ENCODE measurements around the gene OR6B2. TPM values are rescaled to one million over a fixed set of nuclear protein-coding genes. Genes with fewer than 3 reads are reported as not detected.
"Not testable (repeated sequence)": the region's sequence is repeated elsewhere in the genome, so short reads cannot be mapped to it uniquely, and the experiment has no call there.

OR6B2 gene
- total RNA-seq, 1 experiment from 2014 or later: not detected

GRCh38 chr2:240048237-240048636, 18.0 kb upstream of the OR6B2 start:
- peaks cover 61% of the 10 kb centered on the region for H3K27me3 ChIP-seq
- no peaks in the 10 kb centered on the region for H3K36me3 ChIP-seq
- DNase-seq: no peak
- no peak overlapping the region for H3K4me3 ChIP-seq
- H3K9me3 ChIP-seq: no peaks in the 10 kb centered on the region

DNA sequence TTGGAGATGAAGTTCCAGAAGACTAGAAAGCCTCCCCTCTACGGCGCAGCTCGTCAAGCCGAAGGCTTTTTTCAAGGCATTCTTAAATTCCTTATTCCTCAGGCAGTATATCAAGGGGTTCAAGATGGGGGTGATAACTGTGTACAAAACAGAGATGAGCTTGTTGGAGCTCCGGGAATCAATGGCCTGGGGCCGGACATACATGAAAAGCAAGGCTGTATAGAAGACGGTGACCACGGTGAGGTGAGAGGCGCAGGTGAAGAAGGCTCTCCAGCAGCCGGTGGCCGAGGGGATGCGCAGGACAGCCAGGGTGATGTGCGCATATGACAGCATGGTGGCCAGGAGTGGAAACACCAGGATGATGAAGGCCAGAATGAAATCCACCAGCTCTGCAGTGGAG, 14.9 kb upstream of the OR6B2 start:
- peaks cover 45% of the 10 kb centered on the region for H3K27me3 ChIP-seq
- H3K9me3 ChIP-seq: no peaks in the 10 kb centered on the region
- H3K36me3 ChIP-seq: no peaks in the 10 kb centered on the region
- no peak overlapping the region for H3K4me3 ChIP-seq
- DNase-seq: no peak

DNA sequence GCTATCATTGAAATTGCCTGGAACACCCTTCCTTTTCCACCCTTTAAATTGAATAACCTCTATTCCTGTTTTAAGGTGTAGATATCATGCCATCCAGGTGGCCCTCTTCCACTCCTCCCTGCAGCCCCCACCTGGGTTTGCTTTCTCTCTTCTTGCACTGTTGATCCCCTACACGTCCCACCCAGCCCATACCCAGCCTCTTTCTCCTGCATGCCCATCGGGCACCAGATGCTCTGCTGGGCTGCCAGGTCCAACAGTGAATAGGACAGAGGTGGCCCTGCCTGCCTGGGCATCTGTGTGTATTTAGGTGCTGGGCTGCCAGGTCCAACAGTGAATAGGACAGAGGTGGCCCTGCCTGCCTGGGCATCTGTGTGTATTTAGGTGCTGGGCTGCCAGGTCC, 13.9 kb upstream of the OR6B2 start:
- not testable (repeated sequence) for H3K9me3 ChIP-seq, DNase-seq, H3K4me3 ChIP-seq, H3K36me3 ChIP-seq
- peaks cover 43% of the 10 kb centered on the region for H3K27me3 ChIP-seq

GRCh38 chr2:240043279-240043989, 13.2 kb upstream of the OR6B2 start:
- H3K36me3 ChIP-seq: no peaks in the 10 kb centered on the region
- no peaks in the 10 kb centered on the region for H3K9me3 ChIP-seq
- no peak overlapping the region for H3K4me3 ChIP-seq
- DNase-seq: no peak
- peaks cover 44% of the 10 kb centered on the region for H3K27me3 ChIP-seq

GRCh38 chr2:240042740-240043139, 12.5 kb upstream of the OR6B2 start:
- Histone ChIP-seq H3K4me3 (no peak overlapping the region), H3K36me3 (no peaks in the 10 kb centered on the region), H3K27me3 (peaks cover 44% of the 10 kb centered on the region), H3K9me3 (no peaks in the 10 kb centered on the region)
- DNase-seq: no peak

DNA sequence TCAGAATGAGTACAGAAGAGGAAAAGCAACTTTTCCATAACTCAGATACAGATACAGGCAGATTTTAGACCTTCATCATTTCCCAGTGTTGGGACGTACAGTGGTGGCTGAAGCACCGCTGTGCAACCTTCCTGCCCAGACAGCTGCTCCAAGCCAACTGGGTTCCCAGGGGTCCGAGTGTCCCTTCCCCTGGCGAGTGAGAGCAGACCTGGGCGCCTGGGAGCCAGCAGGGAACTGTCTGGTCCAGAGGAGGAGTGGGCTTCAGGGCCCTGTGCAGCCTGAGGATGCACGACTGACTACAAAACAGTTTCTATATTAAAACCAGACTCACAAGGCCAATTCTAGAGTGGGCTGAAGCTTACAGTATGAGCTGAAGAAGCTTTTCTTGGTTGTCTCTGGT, 11.1 kb upstream of the OR6B2 start:
- H3K36me3 ChIP-seq: no peaks in the 10 kb centered on the region
- H3K27me3 ChIP-seq: peaks cover 45% of the 10 kb centered on the region

GRCh38 chr2:240037358-240037757, 7.1 kb upstream of the OR6B2 start:
- H3K9me3 ChIP-seq: no peaks in the 10 kb centered on the region; the same call in 1 of the 2 replicates
- H3K4me3 ChIP-seq: no peak overlapping the region
- H3K36me3 ChIP-seq: no peaks in the 10 kb centered on the region
- DNase-seq: no peak
- peaks cover 63% of the 10 kb centered on the region for H3K27me3 ChIP-seq

More for the DNA sequence above, 11.1 kb upstream of the OR6B2 start:
- no peak for DNase-seq
- Histone ChIP-seq H3K4me3 (no peak overlapping the region), H3K9me3 (no peaks in the 10 kb centered on the region)

- Histone ChIP-seq H3K36me3 (no peaks in the 10 kb centered on the region), H3K27me3 (peaks cover 54% of the 10 kb centered on the region), H3K4me3 (no peak overlapping the region), H3K9me3 (no peaks in the 10 kb centered on the region; the same call in 1 of the 2 replicates)
- no peak for DNase-seq
These were observed 3.1 kb upstream of the OR6B2 start for GRCh38 chr2:240033330-240033678.

GRCh38 chr2:240032406-240033329, 2.4 kb upstream of the OR6B2 start:
- Histone ChIP-seq H3K9me3 (no peaks in the 10 kb centered on the region; the same call in 1 of the 2 replicates), H3K4me3 (no peak overlapping the region), H3K36me3 (no peaks in the 10 kb centered on the region), H3K27me3 (peaks cover 50% of the 10 kb centered on the region)
- no peak for DNase-seq

GRCh38 chr2:240024766-240025165, 5.5 kb downstream of the OR6B2 start:
- Histone ChIP-seq H3K9me3 (no peaks in the 10 kb centered on the region; the same call in 1 of the 2 replicates), H3K36me3 (peaks cover 18% of the 10 kb centered on the region)
- no peak for DNase-seq

GRCh38 chr2:240023792-240024191, 6.4 kb downstream of the OR6B2 start:
- no peak for DNase-seq
- peaks cover 4% of the 10 kb centered on the region for H3K27me3 ChIP-seq
- no peaks in the 10 kb centered on the region; the same call in 1 of the 2 replicates for H3K9me3 ChIP-seq
- peak overlapping the region; percentile 96 for H3K4me3 ChIP-seq
- peaks cover 18% of the 10 kb centered on the region for H3K36me3 ChIP-seq

More at GRCh38 chr2:240024766-240025165, 5.5 kb downstream of the OR6B2 start:
- Histone ChIP-seq H3K4me3 (peak overlapping the region; percentile 96), H3K27me3 (peaks cover 4% of the 10 kb centered on the region)

- Histone ChIP-seq H3K36me3 (peaks cover 27% of the 10 kb centered on the region), H3K4me3 (no peak overlapping the region), H3K9me3 (no peaks in the 10 kb centered on the region; the same call in 1 of the 2 replicates), H3K27me3 (no peaks in the 10 kb centered on the region)
- peak; percentile 57 for DNase-seq
These were observed 8.6 kb downstream of the OR6B2 start for GRCh38 chr2:240021488-240022104.

DNA sequence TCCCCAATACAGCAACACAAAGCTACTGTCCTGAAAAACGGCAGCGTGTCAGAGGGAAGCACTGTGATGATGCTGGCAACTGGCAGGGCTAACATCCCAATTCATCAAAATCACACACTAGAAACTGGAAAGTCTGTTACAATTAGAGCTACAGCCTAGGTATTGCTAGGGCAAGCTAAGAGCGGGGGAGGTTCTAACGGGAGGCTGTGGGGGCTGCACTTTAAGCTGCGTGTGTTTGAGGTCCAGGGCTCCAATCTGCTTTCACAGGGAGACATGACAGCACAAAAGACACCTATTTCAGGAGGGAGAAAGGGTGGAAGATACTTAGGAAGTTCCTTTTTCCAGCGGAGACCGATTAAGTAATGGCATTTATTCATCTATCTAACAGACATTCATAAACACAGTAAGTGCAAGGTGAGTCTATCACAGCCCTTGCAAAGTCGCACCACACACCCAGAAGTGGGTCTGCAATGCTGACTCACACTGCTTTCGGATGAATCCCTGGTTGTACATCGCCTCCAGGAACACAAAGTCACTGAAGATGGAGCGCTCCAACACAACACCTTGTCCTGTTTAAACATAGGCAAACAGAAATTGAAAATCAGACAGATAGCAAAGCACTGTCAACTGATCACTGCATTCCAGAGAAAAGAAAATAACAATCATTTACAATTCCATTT, 12.0 kb downstream of the OR6B2 start:
- Histone ChIP-seq H3K36me3 (peaks cover 34% of the 10 kb centered on the region), H3K9me3 (no peaks in the 10 kb centered on the region)

DNA sequence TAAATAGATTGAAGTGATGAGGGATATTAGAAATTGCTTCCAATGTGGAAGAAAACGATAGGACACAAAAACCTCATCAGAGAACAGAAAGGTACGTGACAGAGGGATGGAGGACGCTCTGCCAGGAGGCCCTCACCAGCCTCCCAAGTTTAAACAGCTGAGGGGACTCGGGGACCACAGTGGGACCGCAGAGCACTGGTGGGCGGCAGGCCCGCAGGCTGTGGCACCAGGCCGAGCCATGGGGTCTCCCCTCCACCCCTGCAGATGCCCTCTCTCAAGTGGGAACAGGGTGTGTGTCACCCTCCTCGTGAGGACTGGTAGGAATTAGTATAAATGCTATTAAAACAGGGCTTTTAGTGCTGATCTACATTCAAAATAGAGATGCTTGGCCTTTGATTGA, 15.9 kb downstream of the OR6B2 start:
- no peaks in the 10 kb centered on the region for H3K9me3 ChIP-seq
- peaks cover 45% of the 10 kb centered on the region for H3K36me3 ChIP-seq
- H3K4me3 ChIP-seq: no peak overlapping the region
- no peak for DNase-seq
- H3K27me3 ChIP-seq: no peaks in the 10 kb centered on the region

More for the DNA sequence above, 12.0 kb downstream of the OR6B2 start:
- DNase-seq: no peak
- no peaks in the 10 kb centered on the region for H3K27me3 ChIP-seq
- no peak overlapping the region for H3K4me3 ChIP-seq

DNA sequence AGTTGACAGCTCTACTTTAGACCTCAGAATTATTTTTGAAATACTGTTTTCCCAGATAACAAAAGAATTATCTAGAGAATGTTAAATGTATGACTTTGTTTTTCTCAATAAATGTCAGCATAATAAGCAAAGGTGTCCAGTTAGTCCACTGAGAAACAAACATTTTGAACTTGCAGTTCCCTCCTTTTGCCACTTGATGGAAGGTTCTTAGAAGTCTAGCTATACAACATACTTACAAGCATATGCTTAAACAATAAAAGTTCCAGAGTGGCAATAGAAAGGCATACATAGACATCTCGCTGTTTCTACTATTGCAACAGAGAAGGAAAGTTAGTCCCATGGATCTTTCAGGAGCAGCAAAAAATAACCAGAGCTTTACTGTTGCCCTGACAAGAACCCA, 16.9 kb downstream of the OR6B2 start:
- H3K36me3 ChIP-seq: peaks cover 49% of the 10 kb centered on the region
- DNase-seq: no peak
- H3K4me3 ChIP-seq: no peak overlapping the region
- no peaks in the 10 kb centered on the region for H3K9me3 ChIP-seq
- no peaks in the 10 kb centered on the region for H3K27me3 ChIP-seq

GRCh38 chr2:240002983-240003382, 27.2 kb downstream of the OR6B2 start:
- Histone ChIP-seq H3K36me3 (peaks cover 46% of the 10 kb centered on the region), H3K27me3 (no peaks in the 10 kb centered on the region), H3K4me3 (no peak overlapping the region), H3K9me3 (no peaks in the 10 kb centered on the region)
- no peak for DNase-seq

Data from MG63 (cell line).